Peyer's patch (tissue), 4 donors: ENCODE data around the gene NGRN.

ENCODE experiments used
- CTCF ChIP-seq, 6 experiments: fragments of 450-650 bp in 4 of 6; fragments of 200-600 bp in 2 of 6; sonication (generic) in 1 of 6; IDR thresholded peaks; one replicate each; pipeline ENCODE4 v1.5.1; 2017 to 2019; ENCODE audit warnings: antibody characterized with exemption in 6 of 6, mild to moderate bottlenecking in 3 of 6, moderate library complexity in 1 of 6
- POLR2A ChIP-seq, 2 donors: fragments of 450-650 bp; IDR thresholded peaks; one replicate each; pipeline ENCODE4 v1.5.1; 2017; ENCODE audit warnings: antibody characterized with exemption in 2 of 2, mild to moderate bottlenecking in 2 of 2, moderate library complexity in 2 of 2

DNA sequence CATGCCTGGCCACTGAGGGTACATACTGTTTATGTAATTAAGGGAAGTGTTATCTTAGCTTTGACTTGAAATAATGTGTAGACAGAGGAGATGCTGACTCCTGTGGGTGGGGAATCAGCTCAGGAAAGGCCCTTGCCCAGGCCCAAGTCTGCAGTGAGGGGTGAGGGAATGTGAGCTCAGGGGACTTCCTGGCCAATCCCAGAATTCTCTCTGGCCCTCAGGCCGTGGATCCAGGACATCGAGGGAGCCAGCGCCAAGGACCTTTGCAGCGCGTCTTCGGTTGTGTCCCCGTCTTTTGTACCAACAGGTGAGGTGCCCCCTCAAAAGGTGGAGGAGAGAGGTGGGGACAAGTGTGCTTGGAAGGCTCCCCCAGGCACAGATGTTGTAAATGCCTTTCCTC lies 38.1 kb upstream of the NGRN start:
- TF ChIP-seq CTCF (IDR thresholded peaks at IDR 0.05) (no peak), POLR2A (IDR thresholded peaks at IDR 0.05) (no peak)
